Left lobe of liver (tissue), 2 donors: ENCODE results near the gene CYTH3. TPM values are rescaled to one million over a fixed set of nuclear protein-coding genes. Genes with fewer than 3 reads are reported as not detected.

Experiments used
- ATAC-seq: fragments of 200-7000 bp; cut with Tn5 transposase; one replicate; pipeline ENCODE4 v1.9.1; 2020; ENCODE audit warnings: mild to moderate bottlenecking, moderate library complexity
- DNase-seq: peaks from one replicate; pipeline ENCODE4 v3.0.0-alpha.2; 2020; ENCODE audit warnings: low spot score
- total RNA-seq: library from RNA; stranded (reverse); gene quantifications from one replicate; pipeline ENCODE4 v1.2.1, GENCODE V29; 2021
- donor health status: DM: no; HTN: no; CAD: no; lungs with moderate emphysema.
- donor health status: DM: no; HTN: yes; CAD: no.

The CYTH3 gene
- total RNA-seq, 1 donor from 2014 or later = 3.8 TPM

GRCh38 chr7:6258440-6259182 lies 13.8 kb downstream of the CYTH3 start:
- DNase-seq (no peak), ATAC-seq (no peak)

- no peak for ATAC-seq
- DNase-seq = no peak
Measured at GRCh38 chr7:6257675-6258074, 14.7 kb downstream of the CYTH3 start.

- ATAC-seq = peak; percentile 98
- DNase-seq = peak; percentile 54
Measured at GRCh38 chr7:6256677-6257535, 15.5 kb downstream of the CYTH3 start.

- no peak for ATAC-seq
Measured at GRCh38 chr7:6256109-6256483, 16.3 kb downstream of the CYTH3 start.

GRCh38 chr7:6254866-6255265 lies 17.6 kb downstream of the CYTH3 start:
- DNase-seq (no peak), ATAC-seq (no peak)

More at GRCh38 chr7:6256109-6256483, 16.3 kb downstream of the CYTH3 start:
- DNase-seq = no peak

GRCh38 chr7:6252748-6253147 lies 19.7 kb downstream of the CYTH3 start:
- DNase-seq (no peak), ATAC-seq (no peak)

- no peak for ATAC-seq
- no peak for DNase-seq
Measured at GRCh38 chr7:6252341-6252746, 20.1 kb downstream of the CYTH3 start.

- no peak for ATAC-seq
- DNase-seq = no peak
Measured at GRCh38 chr7:6251653-6252052, 20.8 kb downstream of the CYTH3 start.

GRCh38 chr7:6250364-6250833 lies 22.0 kb downstream of the CYTH3 start:
- no peak for ATAC-seq
- DNase-seq = no peak

- ATAC-seq = no peak
- DNase-seq = no peak
Measured at GRCh38 chr7:6249043-6249442, 23.4 kb downstream of the CYTH3 start.

- no peak for ATAC-seq
- DNase-seq = no peak
Measured at GRCh38 chr7:6248581-6248980, 23.8 kb downstream of the CYTH3 start.

GRCh38 chr7:6246251-6246917 lies 26.0 kb downstream of the CYTH3 start:
- ATAC-seq = no peak
- no peak for DNase-seq

GRCh38 chr7:6244021-6244420 lies 28.4 kb downstream of the CYTH3 start:
- ATAC-seq = no peak
- no peak for DNase-seq

- DNase-seq (no peak), ATAC-seq (no peak)
Measured at GRCh38 chr7:6243168-6243567, 29.3 kb downstream of the CYTH3 start.

GRCh38 chr7:6242561-6242960 lies 29.9 kb downstream of the CYTH3 start:
- ATAC-seq (no peak), DNase-seq (no peak)

- ATAC-seq = no peak
- no peak for DNase-seq
Measured at GRCh38 chr7:6241607-6241973, 30.8 kb downstream of the CYTH3 start.

- ATAC-seq (no peak), DNase-seq (no peak)
Measured at GRCh38 chr7:6238309-6238925, 34.0 kb downstream of the CYTH3 start.

GRCh38 chr7:6237730-6238129 lies 34.7 kb downstream of the CYTH3 start:
- no peak for DNase-seq
- no peak for ATAC-seq

- ATAC-seq (no peak), DNase-seq (no peak)
Measured at GRCh38 chr7:6237011-6237410, 35.4 kb downstream of the CYTH3 start.

GRCh38 chr7:6235029-6235871 lies 37.2 kb downstream of the CYTH3 start:
- DNase-seq = no peak
- no peak for ATAC-seq
